ENCODE data around the gene PXDC1. TPM values are rescaled to one million over a fixed set of nuclear protein-coding genes. Genes with fewer than 3 reads are reported as not detected.
A peak's percentile ranks its signal among the peaks of the same experiment; 100 is the strongest.

PXDC1 gene
- total RNA-seq, 1 donor from 2014 or later: 75.9 TPM

DNA sequence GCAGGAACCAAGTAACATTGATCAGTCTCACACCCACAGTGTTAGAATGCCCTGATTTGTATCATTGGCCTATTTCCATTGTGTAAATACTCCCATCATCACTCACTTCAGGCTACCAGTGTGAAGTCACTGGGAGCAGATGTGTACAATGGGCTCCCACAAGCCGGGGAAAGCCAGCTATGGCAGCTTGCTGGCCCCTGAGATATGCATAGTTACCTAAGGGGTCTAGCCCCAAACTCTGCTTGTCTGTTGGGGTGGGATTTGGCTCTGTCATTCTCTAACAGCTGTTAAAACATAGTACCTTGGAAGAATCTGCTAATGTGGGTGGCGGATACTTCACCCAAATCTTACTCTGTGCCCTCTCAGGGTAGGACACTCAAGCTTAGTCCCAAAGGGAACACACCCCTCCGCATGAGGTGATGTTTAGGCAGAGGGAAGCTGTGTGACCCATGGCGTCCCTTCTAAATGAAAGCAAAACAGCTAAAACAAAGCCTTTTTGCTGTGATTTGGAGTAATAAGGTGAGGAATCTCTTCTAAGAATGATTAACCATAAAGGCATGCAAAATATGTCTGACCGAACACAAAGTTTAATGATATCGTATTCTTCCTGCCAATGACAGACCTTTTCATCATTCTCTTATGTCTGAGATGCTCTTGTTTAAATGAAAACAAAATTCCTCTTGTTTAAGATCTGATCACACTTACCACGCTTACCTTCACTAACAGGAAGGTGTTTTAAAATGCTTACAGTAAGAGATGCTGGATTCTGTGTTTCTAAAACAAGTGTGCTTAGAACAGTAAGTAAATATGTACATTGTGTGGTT is 45.9 kb upstream of the PXDC1 start:
- no peaks in the 10 kb centered on the region for H3K9me3 ChIP-seq
- DNase-seq (ENCODE audit: extremely low spot score in 2 of 2): no peak
- TF ChIP-seq, protein P1, sequence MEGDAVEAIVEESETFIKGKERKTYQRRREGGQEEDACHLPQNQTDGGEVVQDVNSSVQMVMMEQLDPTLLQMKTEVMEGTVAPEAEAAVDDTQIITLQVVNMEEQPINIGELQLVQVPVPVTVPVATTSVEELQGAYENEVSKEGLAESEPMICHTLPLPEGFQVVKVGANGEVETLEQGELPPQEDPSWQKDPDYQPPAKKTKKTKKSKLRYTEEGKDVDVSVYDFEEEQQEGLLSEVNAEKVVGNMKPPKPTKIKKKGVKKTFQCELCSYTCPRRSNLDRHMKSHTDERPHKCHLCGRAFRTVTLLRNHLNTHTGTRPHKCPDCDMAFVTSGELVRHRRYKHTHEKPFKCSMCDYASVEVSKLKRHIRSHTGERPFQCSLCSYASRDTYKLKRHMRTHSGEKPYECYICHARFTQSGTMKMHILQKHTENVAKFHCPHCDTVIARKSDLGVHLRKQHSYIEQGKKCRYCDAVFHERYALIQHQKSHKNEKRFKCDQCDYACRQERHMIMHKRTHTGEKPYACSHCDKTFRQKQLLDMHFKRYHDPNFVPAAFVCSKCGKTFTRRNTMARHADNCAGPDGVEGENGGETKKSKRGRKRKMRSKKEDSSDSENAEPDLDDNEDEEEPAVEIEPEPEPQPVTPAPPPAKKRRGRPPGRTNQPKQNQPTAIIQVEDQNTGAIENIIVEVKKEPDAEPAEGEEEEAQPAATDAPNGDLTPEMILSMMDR (IDR thresholded peaks at IDR 0.05): no peak
- TF ChIP-seq POLR2A (IDR thresholded peaks at IDR 0.05): no peak
- no peak for TF ChIP-seq POLR2AphosphoS5 (IDR thresholded peaks at IDR 0.05; ENCODE audit: insufficient read depth in 1 of 2, low read depth in 1 of 2)
- H3K27me3 ChIP-seq: no peaks in the 10 kb centered on the region
- H3K36me3 ChIP-seq: no peaks in the 10 kb centered on the region
- intact Hi-C loops (cut with DNase I): no loop called here
- no peak overlapping the region for H3K4me3 ChIP-seq
- H3K4me1 ChIP-seq: peaks cover 10% of the 10 kb centered on the region
- no peak overlapping the region for H3K27ac ChIP-seq

DNA sequence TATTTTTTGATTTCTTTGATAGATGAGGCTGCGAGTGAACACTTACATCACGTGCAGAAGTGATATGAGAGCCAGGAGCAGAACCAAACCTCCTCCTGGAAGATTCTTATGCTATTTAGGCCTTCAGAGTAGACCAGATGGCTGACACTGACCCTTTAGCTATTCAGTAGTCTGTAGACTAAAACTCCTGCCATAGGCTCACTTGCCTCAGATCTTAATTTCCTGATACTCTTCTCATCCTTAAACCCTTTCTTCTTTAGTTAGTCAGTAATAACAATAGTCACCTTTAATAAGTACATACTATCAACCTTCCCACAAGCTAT is 45.2 kb upstream of the PXDC1 start:
- no peaks in the 10 kb centered on the region for H3K36me3 ChIP-seq
- no peak overlapping the region for H3K4me3 ChIP-seq
- no peaks in the 10 kb centered on the region for H3K27me3 ChIP-seq
- no peak overlapping the region for H3K27ac ChIP-seq
- H3K9me3 ChIP-seq: no peaks in the 10 kb centered on the region
- H3K4me1 ChIP-seq: peaks cover 10% of the 10 kb centered on the region
- intact Hi-C loops (cut with DNase I): no loop called here
- TF ChIP-seq POLR2A (IDR thresholded peaks at IDR 0.05) (no peak), POLR2AphosphoS5 (IDR thresholded peaks at IDR 0.05; ENCODE audit: insufficient read depth in 1 of 2, low read depth in 1 of 2) (no peak)
- TF ChIP-seq, protein P1 (IDR thresholded peaks at IDR 0.05): no peak
- DNase-seq (ENCODE audit: extremely low spot score in 2 of 2): no peak

DNA sequence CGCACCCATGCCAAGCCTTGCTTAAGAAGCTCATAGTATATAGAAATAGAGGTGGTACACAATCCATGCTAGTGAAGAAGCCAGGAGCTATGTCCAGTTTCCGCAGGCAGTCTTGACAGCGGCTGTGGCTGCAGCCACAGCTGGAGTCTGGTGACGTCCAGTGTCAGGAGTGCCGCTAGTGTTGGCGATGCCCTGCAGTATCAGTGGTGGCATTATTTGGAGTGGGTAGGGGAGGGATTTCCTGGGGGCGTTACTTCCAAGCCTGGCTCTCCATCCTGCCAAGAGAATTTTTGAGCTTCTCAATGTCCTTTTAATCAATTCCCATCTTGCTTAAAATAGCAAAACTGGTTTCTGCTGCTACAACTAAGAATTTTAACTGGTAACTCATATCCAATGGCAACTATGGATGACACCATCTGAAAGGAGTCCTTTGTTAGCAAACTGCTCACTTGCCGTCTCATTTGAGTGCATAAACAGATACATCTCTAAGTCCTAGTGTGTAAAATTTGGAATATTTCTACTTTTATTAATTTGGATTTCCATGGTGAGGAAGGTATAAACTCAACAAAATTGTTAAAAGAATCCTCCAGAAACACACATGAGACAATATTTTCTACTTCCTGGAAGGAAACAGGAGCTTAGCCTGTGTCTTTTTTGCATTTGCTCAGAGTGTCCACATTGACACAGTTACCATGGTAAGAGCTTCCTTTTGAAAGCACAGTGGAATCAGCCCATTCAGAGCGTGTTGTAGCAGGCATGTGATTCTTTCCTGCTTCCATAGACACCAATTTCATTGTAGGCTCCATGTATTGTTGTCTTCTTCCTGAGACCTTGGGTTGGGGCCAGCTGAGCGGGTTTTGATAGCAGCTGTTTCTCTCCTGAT is 44.6 kb upstream of the PXDC1 start:
- Histone ChIP-seq H3K4me3 (no peak overlapping the region), H3K27ac (no peak overlapping the region)

DNA sequence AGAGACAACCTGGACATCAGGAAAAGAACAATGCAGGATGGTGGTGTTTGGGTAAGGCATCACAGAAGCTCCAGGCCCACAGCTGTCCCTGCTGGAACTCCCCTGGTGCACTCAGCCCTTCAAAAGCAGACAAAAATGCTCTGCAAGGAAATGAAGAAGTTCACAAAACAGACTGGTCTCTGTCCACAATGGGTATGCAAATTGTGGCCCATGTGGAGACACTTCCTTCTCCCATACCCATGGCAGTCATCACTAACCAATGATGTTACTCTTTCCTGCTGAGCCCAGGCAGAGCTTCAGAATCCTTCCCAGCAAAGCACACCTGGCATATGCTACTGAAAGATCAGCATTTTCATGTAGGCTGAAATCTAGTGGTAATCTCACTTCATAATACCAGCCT is 42.6 kb upstream of the PXDC1 start:
- Histone ChIP-seq H3K27me3 (no peaks in the 10 kb centered on the region), H3K27ac (no peak overlapping the region), H3K9me3 (no peaks in the 10 kb centered on the region), H3K4me3 (no peak overlapping the region), H3K36me3 (no peaks in the 10 kb centered on the region), H3K4me1 (peaks cover 10% of the 10 kb centered on the region)
- TF ChIP-seq, protein P1 (IDR thresholded peaks at IDR 0.05): no peak
- intact Hi-C loops (cut with DNase I): no loop called here
- DNase-seq (ENCODE audit: extremely low spot score in 2 of 2): peak in 1 of 2 donors; percentile 67

More for the DNA sequence above, 44.6 kb upstream of the PXDC1 start:
- H3K9me3 ChIP-seq: no peaks in the 10 kb centered on the region
- intact Hi-C loops (cut with DNase I): no loop called here
- no peak for DNase-seq (ENCODE audit: extremely low spot score in 2 of 2)
- H3K36me3 ChIP-seq: no peaks in the 10 kb centered on the region
- peaks cover 10% of the 10 kb centered on the region for H3K4me1 ChIP-seq
- H3K27me3 ChIP-seq: no peaks in the 10 kb centered on the region
- TF ChIP-seq POLR2A (IDR thresholded peaks at IDR 0.05) (no peak), POLR2AphosphoS5 (IDR thresholded peaks at IDR 0.05; ENCODE audit: insufficient read depth in 1 of 2, low read depth in 1 of 2) (no peak)
- TF ChIP-seq, protein P1 (IDR thresholded peaks at IDR 0.05): no peak

DNA sequence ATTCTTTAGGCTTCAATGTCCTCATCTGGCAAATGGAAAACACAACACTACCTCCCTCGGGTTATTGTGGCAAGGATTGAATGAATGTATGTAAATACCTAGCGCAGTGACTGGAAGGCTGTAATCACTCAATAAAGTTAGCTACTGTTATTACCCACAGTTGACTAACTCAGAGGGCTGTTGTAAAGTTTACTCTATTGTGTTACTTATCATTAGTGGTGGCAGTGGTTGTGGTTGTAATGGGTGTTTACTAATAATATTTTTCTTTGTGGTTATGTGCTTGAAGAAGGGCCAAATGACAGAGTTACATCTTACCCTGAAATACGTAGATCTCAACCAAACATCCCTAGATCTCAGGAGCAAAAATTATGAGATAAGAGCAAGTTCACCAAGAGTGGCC is 42.0 kb upstream of the PXDC1 start:
- Histone ChIP-seq H3K4me3 (no peak overlapping the region), H3K27ac (no peak overlapping the region), H3K4me1 (peaks cover 10% of the 10 kb centered on the region), H3K27me3 (no peaks in the 10 kb centered on the region), H3K9me3 (no peaks in the 10 kb centered on the region), H3K36me3 (no peaks in the 10 kb centered on the region)
- DNase-seq (ENCODE audit: extremely low spot score in 2 of 2): no peak
- intact Hi-C loops (cut with DNase I): no loop called here
- TF ChIP-seq, protein P1 (IDR thresholded peaks at IDR 0.05): no peak
- TF ChIP-seq POLR2AphosphoS5 (IDR thresholded peaks at IDR 0.05; ENCODE audit: insufficient read depth in 1 of 2, low read depth in 1 of 2) (no peak), POLR2A (IDR thresholded peaks at IDR 0.05) (no peak)
